ENCODE measurements around the gene VMP1. TPM values are rescaled to one million over a fixed set of nuclear protein-coding genes. Genes with fewer than 3 reads are reported as not detected.

VMP1 gene
- total and polyA plus RNA-seq, 2 of the 13 experiments (the other 11 are each of a cell fraction or from before 2014, with no cell fraction given), result 186 to 271 TPM

GRCh38 chr17:59829217-59830006, 122.0 kb downstream of the VMP1 start (continued):
- TF ChIP-seq TFDP1 (CRISPR knock-in tag; IDR thresholded peaks at IDR 0.05; ENCODE audit: borderline replicate concordance), result no peak
- TF ChIP-seq POLR2G (IDR thresholded peaks at IDR 0.05; ENCODE audit: low read depth, low read length), result no peak
- TF ChIP-seq MAZ (IDR thresholded peaks at IDR 0.05; ENCODE audit: borderline replicate concordance, low read depth, low read length), result 0 out of 2 replicates have a peak, but pooled peaks have one; percentile 18
- no peak for TF ChIP-seq MAZ (CRISPR knock-in tag; IDR thresholded peaks at IDR 0.05; ENCODE audit: low read depth)
- TF ChIP-seq ARHGAP35 (CRISPR knock-in tag; IDR thresholded peaks at IDR 0.05; ENCODE audit: borderline replicate concordance), result no peak
- no peak for TF ChIP-seq NCOA1 (CRISPR knock-in tag; IDR thresholded peaks at IDR 0.05)
- TF ChIP-seq SMC3 (IDR thresholded peaks at IDR 0.05; ENCODE audit: low read length), result no peak
- TF ChIP-seq DBP (CRISPR knock-in tag; IDR thresholded peaks at IDR 0.05; ENCODE audit: not compliant biosample characterization), result no peak
- TF ChIP-seq CTCF (CRISPR knock-in tag; IDR thresholded peaks at IDR 0.05), result no peak
- TF ChIP-seq BRCA1 (CRISPR knock-in tag; IDR thresholded peaks at IDR 0.05), result no peak
